Sigmoid colon (tissue), 7 donors: ENCODE results near the gene MRPL19. TPM values are rescaled to one million over a fixed set of nuclear protein-coding genes. Genes with fewer than 3 reads are reported as not detected.

ENCODE experiments used
- DNase-seq: peaks from one replicate; pipeline ENCODE4 v3.0.0-alpha.2; 2019
- H3K27ac ChIP-seq, 4 donors: fragments of 200-600 bp; sonication (generic); one replicate each; pipeline ENCODE4 v1.5.1; 2016 to 2019; ENCODE audit warnings: mild to moderate bottlenecking in 1 of 4
- H3K27me3 ChIP-seq, 3 donors: fragments of 200-600 bp; sonication (generic); one replicate each; pipeline ENCODE4 v1.5.1; 2019; ENCODE audit warnings: mild to moderate bottlenecking in 1 of 3
- H3K36me3 ChIP-seq, 4 donors: fragments of 200-600 bp; sonication (generic); one replicate each; pipeline ENCODE4 v1.5.1; 2016 to 2019
- H3K4me1 ChIP-seq, 4 donors: fragments of 200-600 bp; sonication (generic); one replicate each; pipeline ENCODE4 v1.5.1; 2017 to 2019
- H3K4me3 ChIP-seq, 4 donors: fragments of 200-600 bp; sonication (generic); one replicate each; pipeline ENCODE4 v1.5.1; 2017 to 2019; ENCODE audit warnings: mild to moderate bottlenecking in 2 of 4, moderate library complexity in 1 of 4
- H3K9me3 ChIP-seq, 4 donors: fragments of 200-600 bp in 3 of 4; sonication (generic) in 3 of 4; one replicate each; pipeline versions ENCODE4 v1.5.1 to v1.6.1; 2013 to 2019
- CTCF ChIP-seq, 4 experiments: fragments of 450-650 bp in 3 of 4; fragments of 200-600 bp in 1 of 4; IDR thresholded peaks; one replicate each; pipeline ENCODE4 v1.5.1; 2016 to 2019; ENCODE audit warnings: antibody characterized with exemption in 4 of 4, mild to moderate bottlenecking in 3 of 4, moderate library complexity in 2 of 4
- EP300 ChIP-seq, 4 donors: sonication (generic); formaldehyde crosslinking; IDR thresholded peaks; one replicate each; pipeline ENCODE4 v1.6.1; 2017; ENCODE audit warnings: antibody characterized with exemption in 4 of 4
- POLR2A ChIP-seq, 2 donors: fragments of 450-650 bp; IDR thresholded peaks; one replicate each; pipeline ENCODE4 v1.6.1; 2016; ENCODE audit warnings: antibody characterized with exemption in 2 of 2, mild to moderate bottlenecking in 2 of 2, moderate library complexity in 2 of 2
- POLR2AphosphoS5 ChIP-seq, 4 donors: sonication (generic); formaldehyde crosslinking; IDR thresholded peaks; one replicate each; pipeline ENCODE4 v1.6.1; 2017; ENCODE audit warnings: antibody characterized with exemption in 4 of 4
- WGBS, 2 donors: extraction: QIAGEN DNeasy Blood & Tissue Kit; methylation state at CpG; one replicate each; pipeline ENCODE4 v1.1.7; 2013; 5-methylcytosine and 5-hydroxymethylcytosine counted together
- intact Hi-C: fragments of 100-400 bp; cut with DNase I; formaldehyde crosslinking; loops from one replicate; pipeline ENCODE4 v1.15.1; 2023
- polyA plus RNA-seq, 3 donors: library from polyadenylated mRNA; stranded (reverse); fragments of 200-250 nt; gene quantifications; one replicate each; pipeline ENCODE4 v1.2.3, GENCODE V29; 2013
- total RNA-seq, 4 donors: library from RNA; depleted of rRNA; stranded (reverse); fragments of >200 nt; gene quantifications; one replicate each; pipeline ENCODE4 v1.1.0, GENCODE V29; 2016
- donor health status: healthy with polysubstance abuse.
- donor health status: Bipolar disorder and iron deficiency.
- donor health status: healthy.

The MRPL19 gene
- total and polyA plus RNA-seq, 7 donors, result 24.8 to 52.1 (median 36.4) TPM

- H3K27me3 ChIP-seq, result peaks cover 0 to 3% (median 0%) of the 10 kb centered on the region in 3 donors
- H3K4me1 ChIP-seq, result no peaks in the 10 kb centered on the region
- no peaks in the 10 kb centered on the region for H3K9me3 ChIP-seq
- intact Hi-C loops, result loop anchor here (10.0 kb wide), 1 partner anchor 136 kb away; no protein-coding TSS in a partner anchor
- DNase-seq, result no peak
- H3K4me3 ChIP-seq, result no peak overlapping the region
- WGBS, 2 donors, result 36 to 70% methylated on average over 4 of the region's 4 CpGs
- no peaks in the 10 kb centered on the region for H3K36me3 ChIP-seq
- no peak overlapping the region for H3K27ac ChIP-seq
- TF ChIP-seq POLR2AphosphoS5 (IDR thresholded peaks at IDR 0.05), result no peak
- TF ChIP-seq POLR2A (IDR thresholded peaks at IDR 0.05), result no peak
- no peak for TF ChIP-seq EP300 (IDR thresholded peaks at IDR 0.05)
- TF ChIP-seq CTCF (IDR thresholded peaks at IDR 0.05), result no peak
These were observed 46.0 kb upstream of the MRPL19 start for GRCh38 chr2:75600461-75601011.

- no peaks in the 10 kb centered on the region for H3K36me3 ChIP-seq
- 65 to 76% methylated on average over 6 of the region's 6 CpGs for WGBS, 2 donors
- H3K4me3 ChIP-seq, result no peak overlapping the region
- no peaks in the 10 kb centered on the region for H3K9me3 ChIP-seq
- no peaks in the 10 kb centered on the region for H3K4me1 ChIP-seq
- H3K27me3 ChIP-seq, result peaks cover 0 to 11% (median 0%) of the 10 kb centered on the region in 3 donors
- TF ChIP-seq EP300 (IDR thresholded peaks at IDR 0.05) (no peak), CTCF (IDR thresholded peaks at IDR 0.05) (no peak), POLR2AphosphoS5 (IDR thresholded peaks at IDR 0.05) (no peak), POLR2A (IDR thresholded peaks at IDR 0.05) (no peak)
- no peak for DNase-seq
- intact Hi-C loops, result loop anchor here (10.0 kb wide), 1 partner anchor 138 kb away; no protein-coding TSS in a partner anchor
- H3K27ac ChIP-seq, result no peak overlapping the region
These were observed 43.8 kb upstream of the MRPL19 start for GRCh38 chr2:75602724-75603342.

GRCh38 chr2:75603477-75603876 is 43.1 kb upstream of the MRPL19 start:
- WGBS, 2 donors, result 90 to 97% methylated on average over 1 of the region's 1 CpG
- TF ChIP-seq POLR2AphosphoS5 (IDR thresholded peaks at IDR 0.05), result no peak
- no peak for TF ChIP-seq EP300 (IDR thresholded peaks at IDR 0.05)
- no peak for TF ChIP-seq CTCF (IDR thresholded peaks at IDR 0.05)
- no peak for TF ChIP-seq POLR2A (IDR thresholded peaks at IDR 0.05)
- Histone ChIP-seq H3K27me3 (peaks cover 0 to 11% (median 0%) of the 10 kb centered on the region in 3 donors), H3K36me3 (no peaks in the 10 kb centered on the region), H3K4me1 (peaks cover 0 to under 1% (median 0%) of the 10 kb centered on the region in 4 donors), H3K9me3 (no peaks in the 10 kb centered on the region), H3K4me3 (no peak overlapping the region), H3K27ac (no peak overlapping the region)
- intact Hi-C loops, result loop anchor here (10.0 kb wide), 1 partner anchor 139 kb away; no protein-coding TSS in a partner anchor
- no peak for DNase-seq

DNA sequence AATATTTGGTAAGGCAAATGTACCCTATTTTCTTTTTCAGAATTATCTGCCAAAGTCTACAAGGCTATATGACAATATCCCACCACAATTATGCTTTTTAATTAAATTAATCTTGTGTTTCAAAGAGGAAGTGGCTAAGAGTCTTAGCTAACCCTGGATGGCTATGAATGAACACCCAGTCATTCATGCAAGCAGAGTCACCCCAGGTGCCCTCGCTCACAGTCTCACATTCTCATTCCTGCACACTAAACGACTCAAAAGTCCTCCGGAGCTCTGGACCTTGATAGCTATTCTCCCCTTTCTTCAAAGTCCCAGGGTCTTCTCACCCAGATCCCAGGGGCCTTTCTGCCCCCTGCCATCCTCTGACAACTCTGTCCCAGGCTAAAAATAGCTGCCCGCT is 42.1 kb upstream of the MRPL19 start:
- H3K27ac ChIP-seq, result no peak overlapping the region
- no peaks in the 10 kb centered on the region for H3K9me3 ChIP-seq
- 79 to 82% methylated on average over 4 of the region's 4 CpGs for WGBS, 2 donors
- H3K36me3 ChIP-seq, result no peaks in the 10 kb centered on the region
- DNase-seq, result no peak
- H3K4me1 ChIP-seq, result peaks cover 0 to 5% (median 1%) of the 10 kb centered on the region in 4 donors
- TF ChIP-seq EP300 (IDR thresholded peaks at IDR 0.05) (no peak), POLR2AphosphoS5 (IDR thresholded peaks at IDR 0.05) (no peak), POLR2A (IDR thresholded peaks at IDR 0.05) (no peak), CTCF (IDR thresholded peaks at IDR 0.05) (no peak)
- intact Hi-C loops, result loop anchor here (10.0 kb wide), 1 partner anchor 140 kb away; no protein-coding TSS in a partner anchor
- peaks cover 0 to 21% (median 0%) of the 10 kb centered on the region in 3 donors for H3K27me3 ChIP-seq
- no peak overlapping the region for H3K4me3 ChIP-seq
